ENCODE results near the gene MICAL3.

MICAL3 gene

GRCh38 chr22:17804331-17805080 is 219.9 kb downstream of the MICAL3 start:
- no peak for FAIRE-seq
- DNase-seq (ENCODE audit: insufficient read length, low spot score): no peak

GRCh38 chr22:17803609-17804270 is 220.6 kb downstream of the MICAL3 start:
- no peak for DNase-seq (ENCODE audit: insufficient read length, low spot score)
- no peak for FAIRE-seq

GRCh38 chr22:17802822-17803221 is 221.5 kb downstream of the MICAL3 start:
- DNase-seq (ENCODE audit: insufficient read length, low spot score) (no peak), FAIRE-seq (no peak)

- FAIRE-seq (no peak), DNase-seq (ENCODE audit: insufficient read length, low spot score) (no peak)
These were observed 221.9 kb downstream of the MICAL3 start for GRCh38 chr22:17802411-17802810.

- DNase-seq (ENCODE audit: insufficient read length, low spot score) (peak; percentile 76), FAIRE-seq (peak; percentile 99)
These were observed 226.4 kb downstream of the MICAL3 start for GRCh38 chr22:17797721-17798559.

GRCh38 chr22:17796695-17797094 is 227.7 kb downstream of the MICAL3 start:
- DNase-seq (ENCODE audit: insufficient read length, low spot score) (no peak), FAIRE-seq (no peak)

- DNase-seq (ENCODE audit: insufficient read length, low spot score): peak; percentile 52
- peak; percentile 79 for FAIRE-seq
These were observed 228.5 kb downstream of the MICAL3 start for GRCh38 chr22:17795661-17796548.

GRCh38 chr22:17794726-17795542 is 229.4 kb downstream of the MICAL3 start:
- FAIRE-seq (no peak), DNase-seq (ENCODE audit: insufficient read length, low spot score) (no peak)

- no peak for FAIRE-seq
- DNase-seq (ENCODE audit: insufficient read length, low spot score): no peak
These were observed 231.4 kb downstream of the MICAL3 start for GRCh38 chr22:17792854-17793434.

- no peak for FAIRE-seq
- no peak for DNase-seq (ENCODE audit: insufficient read length, low spot score)
These were observed 232.1 kb downstream of the MICAL3 start for GRCh38 chr22:17792299-17792698.

GRCh38 chr22:17791196-17791595 is 233.2 kb downstream of the MICAL3 start:
- DNase-seq (ENCODE audit: insufficient read length, low spot score) (no peak), FAIRE-seq (no peak)

- DNase-seq (ENCODE audit: insufficient read length, low spot score): no peak
- FAIRE-seq: no peak
These were observed 234.8 kb downstream of the MICAL3 start for GRCh38 chr22:17789379-17790200.

GRCh38 chr22:17788528-17789378 is 235.6 kb downstream of the MICAL3 start:
- DNase-seq (ENCODE audit: insufficient read length, low spot score) (no peak), FAIRE-seq (no peak)

- DNase-seq (ENCODE audit: insufficient read length, low spot score) (no peak), FAIRE-seq (no peak)
These were observed 236.5 kb downstream of the MICAL3 start for GRCh38 chr22:17787716-17788330.

- DNase-seq (ENCODE audit: insufficient read length, low spot score) (no peak), FAIRE-seq (no peak)
These were observed 237.1 kb downstream of the MICAL3 start for GRCh38 chr22:17787241-17787640.

GRCh38 chr22:17786435-17787161 is 237.8 kb downstream of the MICAL3 start:
- FAIRE-seq: no peak
- no peak for DNase-seq (ENCODE audit: insufficient read length, low spot score)

All from GM19239 (cell line).